HG03135 (cell line): Measurements from ENCODE around the gene CSMD2.

Experiments used
- ATAC-seq: cut with Tn5 transposase; IDR thresholded peaks from one replicate; pipeline ENCODE4 v1.9.1; 2021; ENCODE audit warnings: mild to moderate bottlenecking, moderate library complexity; ENCODE audit not compliant: unreplicated experiment

Gene CSMD2

DNA sequence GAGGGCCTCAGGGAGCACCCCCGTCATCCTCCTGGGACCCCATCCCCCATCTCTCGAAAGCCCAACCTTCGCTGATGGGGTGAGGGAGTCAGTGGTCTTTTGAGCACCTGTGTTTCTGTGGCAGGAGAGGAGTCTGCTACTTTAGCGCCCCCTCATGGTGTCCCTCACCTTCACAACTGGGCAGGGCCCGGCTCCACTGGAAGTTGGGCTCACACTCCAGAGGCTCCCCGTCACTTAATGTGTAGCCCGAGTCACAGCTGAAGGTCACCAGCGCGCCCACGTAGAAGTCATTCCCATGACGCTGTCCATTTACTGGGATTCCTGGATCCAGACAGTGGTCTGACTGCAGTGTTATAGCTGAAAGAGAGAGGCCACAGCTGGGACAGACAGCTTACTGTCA is 440.7 kb downstream of the CSMD2 start:
- ATAC-seq: no peak

DNA sequence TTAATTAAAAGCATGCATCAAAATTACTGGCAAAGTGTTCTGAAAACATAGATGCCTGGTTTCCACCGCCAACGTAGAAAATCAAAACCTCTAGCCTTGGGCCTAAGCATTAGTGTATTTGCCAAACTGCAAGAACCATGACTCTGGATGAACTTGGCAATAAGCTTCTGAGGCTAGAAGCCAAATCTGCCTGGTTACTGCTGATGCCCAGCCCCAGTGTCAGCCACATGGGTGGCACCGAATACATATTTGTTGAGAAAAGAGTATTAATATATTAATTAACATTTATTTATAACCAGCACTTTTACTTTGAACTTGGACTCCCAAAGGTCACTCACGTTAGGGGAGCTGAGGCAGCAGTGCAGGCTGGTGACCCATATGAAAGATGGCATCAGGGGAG is 441.8 kb downstream of the CSMD2 start:
- ATAC-seq: no peak

GRCh38 chr1:33721301-33721815 is 443.7 kb downstream of the CSMD2 start:
- no peak for ATAC-seq

DNA sequence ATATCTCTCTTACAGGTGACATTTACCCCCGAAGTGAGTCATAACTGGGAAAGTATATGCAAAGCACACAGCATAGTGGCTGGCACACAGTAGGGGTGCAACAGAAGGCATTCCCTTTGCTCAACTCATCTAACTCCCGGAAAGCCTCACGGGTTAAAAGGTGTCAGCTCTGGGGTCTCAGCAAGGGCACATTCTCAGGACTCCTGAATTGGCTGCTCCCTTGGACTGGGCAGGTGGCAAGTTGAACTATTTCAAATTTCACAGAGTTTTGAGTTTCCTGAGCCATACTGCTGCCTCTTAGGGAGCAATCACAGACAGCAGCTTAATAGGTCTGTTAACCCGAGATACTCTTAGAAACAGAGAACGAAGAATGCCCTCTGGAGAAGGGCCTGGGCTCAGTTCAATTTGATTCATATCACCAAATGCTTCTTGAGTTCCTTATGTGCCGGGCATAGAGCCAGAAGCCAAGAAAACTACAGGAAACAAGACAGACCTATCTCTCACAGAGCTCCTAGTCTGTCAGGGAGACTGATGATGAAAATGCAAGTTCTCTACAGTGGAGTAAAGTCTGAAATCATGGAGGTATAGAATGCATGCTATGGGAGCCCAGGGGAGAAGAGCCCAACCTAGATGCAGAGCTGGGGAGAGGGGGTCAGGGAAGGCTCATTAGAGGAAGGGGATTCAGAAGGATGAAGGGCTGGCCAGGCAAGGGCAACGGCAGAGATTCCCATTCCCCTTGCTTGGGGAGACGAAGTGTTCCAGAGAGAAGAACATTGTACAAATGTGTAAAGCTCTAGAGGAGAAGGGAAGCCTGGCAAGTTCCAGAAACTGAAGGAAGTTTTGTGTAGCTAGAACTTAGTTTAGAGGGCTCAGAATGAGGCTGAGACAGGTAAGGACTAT is 445.0 kb downstream of the CSMD2 start:
- ATAC-seq: no peak

DNA sequence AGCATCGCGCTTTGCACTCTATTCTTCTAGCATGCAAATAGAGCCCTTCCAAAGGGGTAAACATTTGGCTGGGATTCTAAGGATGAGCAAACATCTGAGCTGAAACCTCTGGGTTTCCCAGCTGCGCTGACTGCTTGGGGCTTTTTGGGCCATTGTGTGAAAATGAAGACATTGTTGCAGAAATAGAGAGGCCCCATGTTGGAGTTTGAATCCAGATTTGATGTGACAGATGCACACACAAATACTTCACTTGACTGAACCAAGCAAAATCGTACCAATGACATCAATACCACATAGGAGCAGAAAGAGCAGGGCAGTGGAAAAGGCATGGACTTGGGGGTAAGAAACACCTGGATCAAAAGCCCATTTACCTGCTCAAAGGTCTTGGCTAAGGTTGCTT is 445.7 kb downstream of the CSMD2 start:
- no peak for ATAC-seq

- ATAC-seq: no peak
These were observed 446.8 kb downstream of the CSMD2 start for GRCh38 chr1:33718186-33718585.

- no peak for ATAC-seq
These were observed 447.9 kb downstream of the CSMD2 start for GRCh38 chr1:33716976-33717688.

- ATAC-seq: no peak
These were observed 449.7 kb downstream of the CSMD2 start for GRCh38 chr1:33715195-33715811.

GRCh38 chr1:33714421-33714820 is 450.6 kb downstream of the CSMD2 start:
- no peak for ATAC-seq

- ATAC-seq: no peak
These were observed 451.8 kb downstream of the CSMD2 start for GRCh38 chr1:33713058-33713877.

DNA sequence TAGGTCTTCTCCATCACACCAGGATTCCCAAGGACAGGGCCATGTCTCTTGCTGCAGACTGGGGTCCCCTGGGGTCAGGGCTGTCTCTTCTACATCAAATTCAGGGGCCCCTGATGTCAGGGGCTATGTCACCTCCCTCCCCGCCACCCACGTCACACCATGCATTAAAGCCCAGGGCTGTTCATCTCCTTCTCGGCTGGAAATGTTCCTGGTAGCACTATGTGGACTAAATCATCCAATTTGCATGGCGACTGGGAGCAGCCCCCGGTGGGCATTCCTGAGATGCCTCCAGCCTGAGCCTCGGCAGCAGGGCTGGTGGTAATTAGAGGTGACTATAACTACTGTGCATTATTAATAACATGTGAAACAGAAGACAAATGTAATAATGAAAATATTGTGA is 452.8 kb downstream of the CSMD2 start:
- ATAC-seq: no peak

DNA sequence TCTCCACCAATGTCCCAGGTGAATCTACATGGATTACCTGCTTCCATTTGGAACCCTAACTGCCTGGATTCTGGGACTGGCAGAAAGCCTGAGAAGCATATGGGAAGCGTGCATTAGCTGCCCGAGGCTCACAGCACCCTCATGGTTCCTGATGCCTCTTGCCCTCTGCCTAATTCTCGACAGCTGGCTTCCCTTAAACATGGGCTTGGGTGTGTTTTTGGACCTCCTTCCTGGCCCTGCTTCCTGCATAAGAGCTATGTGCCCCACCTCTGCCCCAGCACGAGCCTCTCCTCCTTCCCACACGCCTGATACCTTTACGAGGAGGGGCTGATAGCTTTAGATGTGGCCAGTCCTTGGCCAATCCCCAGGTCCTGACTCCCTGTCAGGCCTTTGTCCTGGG is 453.5 kb downstream of the CSMD2 start:
- ATAC-seq: no peak

GRCh38 chr1:33710967-33711366 is 454.1 kb downstream of the CSMD2 start:
- no peak for ATAC-seq

DNA sequence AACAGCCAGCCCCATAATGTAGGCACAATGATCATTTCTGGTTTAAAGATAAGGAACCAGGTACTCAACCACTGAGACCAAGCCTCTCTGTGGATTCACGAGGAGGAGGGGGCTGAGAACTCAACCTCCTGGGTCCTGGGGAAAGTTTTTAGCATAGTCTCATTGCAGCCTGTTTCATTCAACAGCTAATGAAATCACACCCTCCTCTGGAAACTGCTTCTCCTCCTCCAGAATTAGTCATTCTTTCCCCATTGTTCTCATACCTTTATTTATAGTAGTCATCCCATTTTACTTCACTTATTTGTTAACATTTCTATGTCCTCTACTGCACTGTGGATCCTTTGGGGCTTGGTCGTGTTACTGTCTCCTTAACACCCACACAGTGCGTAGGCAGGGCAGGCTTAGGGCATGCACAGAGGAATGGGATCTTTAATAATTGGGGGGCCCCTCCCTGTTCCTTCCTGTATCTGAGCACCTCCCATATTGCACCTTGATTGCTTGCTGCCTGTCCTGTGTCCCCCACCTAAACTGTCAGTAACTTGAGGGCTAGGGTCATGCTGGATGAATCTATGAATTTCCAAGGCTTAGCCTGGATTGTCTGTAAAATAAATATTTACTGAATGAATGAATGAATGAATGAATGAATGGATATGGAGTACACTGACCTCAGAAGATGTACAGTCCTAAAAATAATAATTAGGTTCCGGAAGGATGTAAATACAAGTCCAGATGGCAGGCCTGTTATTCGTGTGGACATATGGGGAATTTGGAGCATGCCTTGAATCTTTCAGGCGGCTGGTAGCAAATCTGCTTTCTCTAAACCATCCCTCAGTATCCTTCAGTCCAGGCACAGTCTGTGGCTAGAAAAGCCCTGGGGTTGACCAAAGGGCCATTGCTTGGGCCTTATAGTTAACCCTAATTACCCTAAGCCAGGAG is 455.0 kb downstream of the CSMD2 start:
- no peak for ATAC-seq

DNA sequence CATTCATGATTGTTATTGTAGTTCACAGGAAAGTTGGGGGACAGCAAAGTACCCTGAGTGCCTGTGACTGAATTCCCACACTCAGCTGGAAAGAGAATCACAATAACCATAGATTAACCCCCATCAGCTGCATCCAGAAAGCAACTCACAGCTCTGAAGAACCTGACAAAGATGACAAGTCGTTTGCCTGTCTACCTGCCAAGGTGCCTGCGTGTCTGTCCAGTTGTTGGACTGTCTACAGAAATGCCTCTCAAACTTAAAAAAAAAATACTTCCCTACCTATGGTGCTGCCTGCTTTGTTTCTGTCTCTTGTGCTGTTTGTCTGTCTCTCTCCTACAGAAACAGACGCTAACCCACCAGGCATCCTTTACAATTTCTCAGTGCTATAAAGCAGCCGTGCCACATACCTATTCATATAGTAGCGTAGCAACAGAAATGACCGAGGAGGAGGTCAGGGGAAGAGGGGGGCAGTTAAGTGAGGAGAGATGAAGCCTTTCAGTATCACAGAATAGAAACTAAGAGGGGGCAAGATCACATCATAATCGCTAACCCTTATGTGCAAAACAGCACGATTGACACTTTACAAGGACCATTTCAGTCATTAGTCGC is 455.8 kb downstream of the CSMD2 start:
- no peak for ATAC-seq

GRCh38 chr1:33706634-33707255 is 458.3 kb downstream of the CSMD2 start:
- no peak for ATAC-seq

DNA sequence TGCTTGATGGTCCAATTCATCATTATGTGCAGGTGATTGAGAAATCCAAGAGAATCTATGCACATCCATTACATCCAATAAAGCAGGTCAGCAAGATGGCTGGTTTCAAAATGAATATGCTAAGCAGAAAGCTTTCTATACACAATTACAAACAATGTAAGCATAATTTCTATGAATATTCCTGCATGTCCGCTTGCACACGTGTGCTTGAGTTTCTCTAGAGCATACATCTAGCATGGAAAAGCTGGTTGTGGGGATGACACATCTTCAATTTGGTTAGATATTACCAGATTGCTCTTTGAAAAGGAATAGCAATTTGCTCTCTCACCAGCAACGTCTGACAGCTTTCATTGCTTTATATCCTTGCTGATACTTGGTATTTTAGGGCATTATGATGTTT is 461.6 kb downstream of the CSMD2 start:
- ATAC-seq: no peak

DNA sequence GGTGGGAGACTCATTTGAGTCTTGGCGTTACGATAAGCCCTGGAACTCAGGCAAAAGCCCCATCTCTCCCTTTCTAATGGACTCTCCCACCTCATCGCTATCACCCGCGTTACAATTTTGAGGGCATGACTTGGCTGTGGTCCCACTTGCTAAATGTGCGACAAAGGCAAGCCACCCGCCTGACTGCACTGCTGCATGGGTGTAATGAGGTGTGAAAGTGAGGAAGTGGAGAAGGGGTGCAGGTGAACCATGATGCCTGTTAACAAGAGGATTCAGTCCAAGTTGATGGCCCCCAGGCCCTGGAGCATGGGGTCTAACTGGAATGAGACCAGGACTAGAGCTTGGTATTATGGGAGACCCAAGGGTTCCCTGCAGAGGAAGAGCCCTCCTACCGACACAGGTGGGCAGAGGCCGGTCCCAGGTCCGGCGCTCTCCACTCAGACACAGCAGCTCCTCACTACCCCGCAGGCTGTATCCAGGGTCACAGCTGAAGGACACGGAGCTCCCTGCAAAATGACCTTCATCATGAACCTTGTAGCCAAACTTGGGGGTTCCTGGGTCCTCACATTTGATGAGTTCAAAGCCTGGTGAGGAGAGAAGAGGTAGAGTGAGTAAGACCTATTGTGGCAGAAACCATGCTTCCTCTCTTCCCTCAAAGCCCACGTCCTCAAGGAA is 466.5 kb downstream of the CSMD2 start:
- ATAC-seq: no peak
